ENCODE measurements around the gene TRNP1. TPM values are rescaled to one million over a fixed set of nuclear protein-coding genes. Genes with fewer than 3 reads are reported as not detected.

The TRNP1 gene
- polyA plus RNA-seq, 1 donor from 2014 or later: 11.0 TPM

DNA sequence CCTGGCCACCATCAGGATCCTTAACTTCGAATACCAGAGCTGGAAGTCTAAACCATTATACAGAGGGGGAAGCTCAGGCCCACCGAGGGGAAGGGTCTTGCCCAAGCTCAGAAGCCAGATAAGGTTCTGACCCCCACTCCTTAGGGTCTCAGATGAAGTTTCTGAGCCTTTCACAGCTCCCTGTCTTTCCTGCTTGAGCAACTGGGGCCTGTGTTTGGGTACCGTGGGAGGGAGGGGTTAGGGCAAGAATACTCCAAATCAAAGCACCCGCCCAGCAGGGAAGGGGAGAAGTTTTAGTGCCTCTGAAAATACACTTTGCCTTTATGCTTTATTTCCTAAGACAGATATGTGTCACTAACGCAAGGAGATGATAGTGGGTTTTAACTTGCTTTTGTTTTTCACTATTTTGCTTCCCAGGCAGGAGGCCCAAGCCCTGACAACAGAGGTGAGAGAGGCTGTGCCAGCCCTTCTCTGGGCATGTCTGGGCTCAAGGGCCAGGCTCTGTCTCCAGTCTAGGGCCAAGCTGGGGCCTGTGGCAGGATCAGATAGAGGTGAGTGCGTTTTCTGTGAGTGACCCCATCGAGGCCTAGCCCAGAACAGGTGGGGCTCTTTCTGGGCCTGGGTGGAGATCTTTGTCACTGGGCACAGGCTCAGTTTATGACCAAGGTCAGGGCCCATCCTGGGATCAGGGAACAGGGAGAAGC lies 39.7 kb downstream of the TRNP1 start:
- H3K27ac ChIP-seq (ENCODE audit: low read length): no peak overlapping the region
- no peaks in the 10 kb centered on the region for H3K9me3 ChIP-seq (ENCODE audit: low read length)
- no peaks in the 10 kb centered on the region for H3K79me2 ChIP-seq (replicated peaks; ENCODE audit: insufficient read depth, low read length)
- H3F3A ChIP-seq (ENCODE audit: insufficient read depth, low read length, poor library complexity, severe bottlenecking): no peaks in the 10 kb centered on the region
- no peaks in the 10 kb centered on the region for H3K36me3 ChIP-seq (ENCODE audit: insufficient read depth, low read length)
- no peaks in the 10 kb centered on the region for H3K9me2 ChIP-seq (ENCODE audit: insufficient read depth, low read length)
- no peak overlapping the region for H3K4me3 ChIP-seq (ENCODE audit: low read length)
- TF ChIP-seq MXI1 (conservative IDR thresholded peaks at IDR 0.05; ENCODE audit: poor library complexity, severe bottlenecking) (no peak), EP300 (conservative IDR thresholded peaks at IDR 0.05; ENCODE audit: poor library complexity, severe bottlenecking) (no peak), POLR2AphosphoS5 (IDR thresholded peaks at IDR 0.05) (no peak), SMC3 (conservative IDR thresholded peaks at IDR 0.05; ENCODE audit: poor library complexity) (no peak), RAD21 (conservative IDR thresholded peaks at IDR 0.05) (no peak), TAF1 (IDR thresholded peaks at IDR 0.05; ENCODE audit: low read depth) (no peak), EZH2 (IDR thresholded peaks at IDR 0.05; ENCODE audit: borderline replicate concordance, insufficient read depth, low read length, poor library complexity, severe bottlenecking) (no peak)
- TF ChIP-seq, protein P1, sequence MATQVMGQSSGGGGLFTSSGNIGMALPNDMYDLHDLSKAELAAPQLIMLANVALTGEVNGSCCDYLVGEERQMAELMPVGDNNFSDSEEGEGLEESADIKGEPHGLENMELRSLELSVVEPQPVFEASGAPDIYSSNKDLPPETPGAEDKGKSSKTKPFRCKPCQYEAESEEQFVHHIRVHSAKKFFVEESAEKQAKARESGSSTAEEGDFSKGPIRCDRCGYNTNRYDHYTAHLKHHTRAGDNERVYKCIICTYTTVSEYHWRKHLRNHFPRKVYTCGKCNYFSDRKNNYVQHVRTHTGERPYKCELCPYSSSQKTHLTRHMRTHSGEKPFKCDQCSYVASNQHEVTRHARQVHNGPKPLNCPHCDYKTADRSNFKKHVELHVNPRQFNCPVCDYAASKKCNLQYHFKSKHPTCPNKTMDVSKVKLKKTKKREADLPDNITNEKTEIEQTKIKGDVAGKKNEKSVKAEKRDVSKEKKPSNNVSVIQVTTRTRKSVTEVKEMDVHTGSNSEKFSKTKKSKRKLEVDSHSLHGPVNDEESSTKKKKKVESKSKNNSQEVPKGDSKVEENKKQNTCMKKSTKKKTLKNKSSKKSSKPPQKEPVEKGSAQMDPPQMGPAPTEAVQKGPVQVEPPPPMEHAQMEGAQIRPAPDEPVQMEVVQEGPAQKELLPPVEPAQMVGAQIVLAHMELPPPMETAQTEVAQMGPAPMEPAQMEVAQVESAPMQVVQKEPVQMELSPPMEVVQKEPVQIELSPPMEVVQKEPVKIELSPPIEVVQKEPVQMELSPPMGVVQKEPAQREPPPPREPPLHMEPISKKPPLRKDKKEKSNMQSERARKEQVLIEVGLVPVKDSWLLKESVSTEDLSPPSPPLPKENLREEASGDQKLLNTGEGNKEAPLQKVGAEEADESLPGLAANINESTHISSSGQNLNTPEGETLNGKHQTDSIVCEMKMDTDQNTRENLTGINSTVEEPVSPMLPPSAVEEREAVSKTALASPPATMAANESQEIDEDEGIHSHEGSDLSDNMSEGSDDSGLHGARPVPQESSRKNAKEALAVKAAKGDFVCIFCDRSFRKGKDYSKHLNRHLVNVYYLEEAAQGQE (IDR thresholded peaks at IDR 0.05; ENCODE audit: borderline replicate concordance): no peak
- TF ChIP-seq, protein P2, sequence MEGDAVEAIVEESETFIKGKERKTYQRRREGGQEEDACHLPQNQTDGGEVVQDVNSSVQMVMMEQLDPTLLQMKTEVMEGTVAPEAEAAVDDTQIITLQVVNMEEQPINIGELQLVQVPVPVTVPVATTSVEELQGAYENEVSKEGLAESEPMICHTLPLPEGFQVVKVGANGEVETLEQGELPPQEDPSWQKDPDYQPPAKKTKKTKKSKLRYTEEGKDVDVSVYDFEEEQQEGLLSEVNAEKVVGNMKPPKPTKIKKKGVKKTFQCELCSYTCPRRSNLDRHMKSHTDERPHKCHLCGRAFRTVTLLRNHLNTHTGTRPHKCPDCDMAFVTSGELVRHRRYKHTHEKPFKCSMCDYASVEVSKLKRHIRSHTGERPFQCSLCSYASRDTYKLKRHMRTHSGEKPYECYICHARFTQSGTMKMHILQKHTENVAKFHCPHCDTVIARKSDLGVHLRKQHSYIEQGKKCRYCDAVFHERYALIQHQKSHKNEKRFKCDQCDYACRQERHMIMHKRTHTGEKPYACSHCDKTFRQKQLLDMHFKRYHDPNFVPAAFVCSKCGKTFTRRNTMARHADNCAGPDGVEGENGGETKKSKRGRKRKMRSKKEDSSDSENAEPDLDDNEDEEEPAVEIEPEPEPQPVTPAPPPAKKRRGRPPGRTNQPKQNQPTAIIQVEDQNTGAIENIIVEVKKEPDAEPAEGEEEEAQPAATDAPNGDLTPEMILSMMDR (IDR thresholded peaks at IDR 0.05; ENCODE audit: poor library complexity, severe bottlenecking): no peak
- H4K20me1 ChIP-seq (ENCODE audit: insufficient read depth): no peaks in the 10 kb centered on the region
- no peak overlapping the region for H3K4me2 ChIP-seq (ENCODE audit: low read length)
- H3K9ac ChIP-seq (ENCODE audit: low read length): no peak overlapping the region
- no peaks in the 10 kb centered on the region for H3K27me3 ChIP-seq (ENCODE audit: insufficient read depth, low read depth, low read length)
- H2AFZ ChIP-seq (ENCODE audit: low read depth, low read length): no peak overlapping the region

DNA sequence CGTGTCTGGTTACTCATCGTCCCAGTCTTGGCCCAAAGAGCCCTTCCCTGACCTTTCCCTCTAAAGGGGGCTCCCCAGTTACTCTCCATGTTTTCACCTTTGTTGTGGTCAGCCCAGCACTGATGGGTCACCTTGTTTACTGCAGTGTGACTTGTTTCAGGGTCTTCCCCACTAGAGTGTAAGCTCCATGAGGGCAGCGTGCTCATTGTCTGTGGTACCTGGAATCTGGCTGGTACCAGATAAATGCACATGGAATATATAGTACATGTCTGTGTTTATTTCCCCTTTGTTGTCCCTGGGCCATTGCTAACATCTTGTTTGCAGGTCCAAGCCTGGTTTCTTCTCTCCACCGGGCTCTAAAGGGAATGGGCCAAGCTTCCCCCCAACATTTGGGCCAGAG lies 41.9 kb downstream of the TRNP1 start:
- H3K27ac ChIP-seq (ENCODE audit: low read length): no peak overlapping the region
- H4K20me1 ChIP-seq (ENCODE audit: insufficient read depth): no peaks in the 10 kb centered on the region
- H3K9me3 ChIP-seq (ENCODE audit: low read length): no peaks in the 10 kb centered on the region
- no peaks in the 10 kb centered on the region for H3K9me2 ChIP-seq (ENCODE audit: insufficient read depth, low read length)
- H3F3A ChIP-seq (ENCODE audit: insufficient read depth, low read length, poor library complexity, severe bottlenecking): no peaks in the 10 kb centered on the region
- no peaks in the 10 kb centered on the region for H3K27me3 ChIP-seq (ENCODE audit: insufficient read depth, low read depth, low read length)
- no peaks in the 10 kb centered on the region for H3K36me3 ChIP-seq (ENCODE audit: insufficient read depth, low read length)
- no peaks in the 10 kb centered on the region for H3K79me2 ChIP-seq (replicated peaks; ENCODE audit: insufficient read depth, low read length)
- H3K4me3 ChIP-seq (ENCODE audit: low read length): no peak overlapping the region
- H2AFZ ChIP-seq (ENCODE audit: low read depth, low read length): no peak overlapping the region
- no peak overlapping the region for H3K9ac ChIP-seq (ENCODE audit: low read length)
- TF ChIP-seq EP300 (conservative IDR thresholded peaks at IDR 0.05; ENCODE audit: poor library complexity, severe bottlenecking): no peak
- TF ChIP-seq POLR2AphosphoS5 (IDR thresholded peaks at IDR 0.05): no peak
- TF ChIP-seq EZH2 (IDR thresholded peaks at IDR 0.05; ENCODE audit: borderline replicate concordance, insufficient read depth, low read length, poor library complexity, severe bottlenecking): no peak
- TF ChIP-seq TAF1 (IDR thresholded peaks at IDR 0.05; ENCODE audit: low read depth): no peak
- no peak overlapping the region for H3K4me2 ChIP-seq (ENCODE audit: low read length)
